ENCODE measurements around the gene SMYD3.

- TF ChIP-seq CTCF (conservative IDR thresholded peaks at IDR 0.05) (no peak), ZFX (IDR thresholded peaks at IDR 0.05) (no peak)
Measured at GRCh38 chr1:246265481-246265880, 241.6 kb downstream of the SMYD3 start.

Data from C4-2B (cell line).